ENCODE results near the gene CLTCL1.

DNA sequence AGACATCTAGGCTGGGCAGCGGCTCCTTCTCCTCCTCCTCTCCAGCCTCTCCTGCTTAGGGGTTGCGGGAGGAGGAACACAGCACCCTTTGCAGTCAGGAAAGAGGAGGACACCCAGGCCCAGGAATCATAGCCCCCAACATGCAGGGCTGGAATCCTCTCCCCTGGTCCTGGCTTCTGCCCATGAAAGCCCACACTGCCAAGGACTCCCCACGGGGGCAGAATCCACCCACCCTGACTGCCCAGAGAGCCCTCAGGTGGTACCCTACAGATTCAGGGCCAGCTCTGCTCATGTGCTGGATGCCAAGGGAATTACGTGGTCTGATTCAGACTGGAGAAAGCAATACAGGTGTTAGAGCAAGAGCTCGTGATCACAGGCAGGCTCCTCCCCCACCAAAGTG is 151.5 kb downstream of the CLTCL1 start:
- TF ChIP-seq, protein P1, sequence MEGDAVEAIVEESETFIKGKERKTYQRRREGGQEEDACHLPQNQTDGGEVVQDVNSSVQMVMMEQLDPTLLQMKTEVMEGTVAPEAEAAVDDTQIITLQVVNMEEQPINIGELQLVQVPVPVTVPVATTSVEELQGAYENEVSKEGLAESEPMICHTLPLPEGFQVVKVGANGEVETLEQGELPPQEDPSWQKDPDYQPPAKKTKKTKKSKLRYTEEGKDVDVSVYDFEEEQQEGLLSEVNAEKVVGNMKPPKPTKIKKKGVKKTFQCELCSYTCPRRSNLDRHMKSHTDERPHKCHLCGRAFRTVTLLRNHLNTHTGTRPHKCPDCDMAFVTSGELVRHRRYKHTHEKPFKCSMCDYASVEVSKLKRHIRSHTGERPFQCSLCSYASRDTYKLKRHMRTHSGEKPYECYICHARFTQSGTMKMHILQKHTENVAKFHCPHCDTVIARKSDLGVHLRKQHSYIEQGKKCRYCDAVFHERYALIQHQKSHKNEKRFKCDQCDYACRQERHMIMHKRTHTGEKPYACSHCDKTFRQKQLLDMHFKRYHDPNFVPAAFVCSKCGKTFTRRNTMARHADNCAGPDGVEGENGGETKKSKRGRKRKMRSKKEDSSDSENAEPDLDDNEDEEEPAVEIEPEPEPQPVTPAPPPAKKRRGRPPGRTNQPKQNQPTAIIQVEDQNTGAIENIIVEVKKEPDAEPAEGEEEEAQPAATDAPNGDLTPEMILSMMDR (IDR thresholded peaks at IDR 0.05) = no peak
- no peak for TF ChIP-seq POLR2A (IDR thresholded peaks at IDR 0.05)
